Measurements from ENCODE around the gene NGFR.
"Not testable (repeated sequence)": the region's sequence is repeated elsewhere in the genome, so short reads cannot be mapped to it uniquely, and the experiment has no call there.

The NGFR gene

GRCh38 chr17:49497148-49498028 lies 2.3 kb downstream of the NGFR start:
- Histone ChIP-seq H3K27me3 (peaks cover 27% of the 10 kb centered on the region), H3K4me1 (no peaks in the 10 kb centered on the region), H3K36me3 (no peaks in the 10 kb centered on the region), H3K4me3 (ENCODE audit: low read depth, low read length) (peak overlapping the region; percentile 56), H3K9me3 (no peaks in the 10 kb centered on the region)
- no peak for TF ChIP-seq CTCF (IDR thresholded peaks at IDR 0.05; ENCODE audit: low read depth, low read length)
- DNase-seq: peak; percentile 79

GRCh38 chr17:49498029-49498615 lies 3.0 kb downstream of the NGFR start:
- DNase-seq: no peak
- no peaks in the 10 kb centered on the region for H3K4me1 ChIP-seq
- peaks cover 27% of the 10 kb centered on the region for H3K27me3 ChIP-seq
- H3K36me3 ChIP-seq: no peaks in the 10 kb centered on the region
- no peak overlapping the region; the same call in 1 of the 2 replicates for H3K4me3 ChIP-seq (ENCODE audit: low read depth, low read length)
- no peak; the same call in 1 of the 2 replicates for TF ChIP-seq CTCF (IDR thresholded peaks at IDR 0.05; ENCODE audit: low read depth, low read length)
- no peaks in the 10 kb centered on the region for H3K9me3 ChIP-seq

- no peak for DNase-seq
- H3K9me3 ChIP-seq: no peaks in the 10 kb centered on the region
- no peak for TF ChIP-seq CTCF (IDR thresholded peaks at IDR 0.05; ENCODE audit: low read depth, low read length)
- H3K4me1 ChIP-seq: no peaks in the 10 kb centered on the region
- H3K27me3 ChIP-seq: peaks cover 19% of the 10 kb centered on the region
- no peaks in the 10 kb centered on the region for H3K36me3 ChIP-seq
- H3K4me3 ChIP-seq (ENCODE audit: low read depth, low read length): no peak overlapping the region
These were observed 6.4 kb downstream of the NGFR start for GRCh38 chr17:49501496-49501895.

GRCh38 chr17:49502254-49502653 lies 7.2 kb downstream of the NGFR start:
- no peaks in the 10 kb centered on the region for H3K36me3 ChIP-seq
- no peak overlapping the region for H3K4me3 ChIP-seq (ENCODE audit: low read depth, low read length)
- DNase-seq: no peak
- peaks cover 11% of the 10 kb centered on the region for H3K27me3 ChIP-seq
- TF ChIP-seq CTCF (IDR thresholded peaks at IDR 0.05; ENCODE audit: low read depth, low read length): no peak
- no peaks in the 10 kb centered on the region for H3K4me1 ChIP-seq
- no peaks in the 10 kb centered on the region for H3K9me3 ChIP-seq

GRCh38 chr17:49502680-49503079 lies 7.6 kb downstream of the NGFR start:
- H3K4me3 ChIP-seq (ENCODE audit: low read depth, low read length); DNase-seq; H3K9me3 ChIP-seq; H3K36me3 ChIP-seq; H3K27me3 ChIP-seq; H3K4me1 ChIP-seq: not testable (repeated sequence)

GRCh38 chr17:49504369-49504768 lies 9.3 kb downstream of the NGFR start:
- peaks cover 6% of the 10 kb centered on the region for H3K4me1 ChIP-seq
- no peaks in the 10 kb centered on the region for H3K9me3 ChIP-seq
- no peak for TF ChIP-seq CTCF (IDR thresholded peaks at IDR 0.05; ENCODE audit: low read depth, low read length)
- H3K4me3 ChIP-seq (ENCODE audit: low read depth, low read length): no peak overlapping the region
- no peaks in the 10 kb centered on the region for H3K36me3 ChIP-seq
- no peak for DNase-seq
- H3K27me3 ChIP-seq: no peaks in the 10 kb centered on the region
